HG02571 (cell line): ENCODE data around the gene PHYHD1.
A peak's percentile ranks its signal among the peaks of the same experiment; 100 is the strongest.
"Not testable (repeated sequence)": the region's sequence is repeated elsewhere in the genome, so short reads cannot be mapped to it uniquely, and the experiment has no call there.

Experiments used
- ATAC-seq: cut with Tn5 transposase; IDR thresholded peaks from one replicate; pipeline ENCODE4 v1.9.1; 2021; ENCODE audit warnings: mild to moderate bottlenecking, moderate library complexity; ENCODE audit not compliant: unreplicated experiment

PHYHD1 gene

GRCh38 chr9:128947527-128948301 lies 26.9 kb downstream of the PHYHD1 start, which contains the start of the genes DOLK and NUP188:
TSS of gene DOLK (minus strand) at chr9:128947603. CDS start at chr9:128947303, 300 bp downstream.
TSS of gene NUP188 (plus strand) at chr9:128947699. CDS start at chr9:128947720, 21 bp downstream.
- ATAC-seq = peak; percentile 73

- not testable (repeated sequence) for ATAC-seq
Observed at GRCh38 chr9:128961403-128961802, 40.6 kb downstream of the PHYHD1 start.

DNA sequence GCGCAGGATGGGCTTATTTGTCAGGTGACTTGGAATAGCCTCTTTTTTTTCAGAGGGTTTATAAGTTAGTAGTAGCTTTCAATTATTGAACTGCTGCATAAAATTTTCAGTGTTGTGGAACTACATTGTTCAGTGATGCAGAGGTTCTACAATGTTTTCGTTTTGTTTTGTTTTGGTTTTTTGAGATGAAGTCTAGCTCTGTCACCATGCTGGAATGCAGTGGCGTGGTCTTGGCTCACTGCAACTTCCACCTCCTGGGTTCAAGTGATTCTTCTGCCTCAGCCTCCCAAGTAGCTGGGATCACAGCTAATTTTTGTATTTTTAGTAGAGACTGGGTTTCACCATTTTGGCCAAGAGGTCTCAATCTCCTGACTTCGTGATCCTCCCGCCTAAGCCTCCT lies 48.7 kb downstream of the PHYHD1 start:
- no peak for ATAC-seq

- no peak for ATAC-seq
Observed at GRCh38 chr9:128972956-128973355, 52.2 kb downstream of the PHYHD1 start.

- ATAC-seq = no peak
Observed at GRCh38 chr9:128979111-128979510, 58.3 kb downstream of the PHYHD1 start.

GRCh38 chr9:128983536-128983935 lies 62.8 kb downstream of the PHYHD1 start:
- ATAC-seq = no peak

- no peak for ATAC-seq
Observed at GRCh38 chr9:128986671-128987070, 65.9 kb downstream of the PHYHD1 start.

- ATAC-seq = no peak
Observed at GRCh38 chr9:128987805-128988204, 67.0 kb downstream of the PHYHD1 start.
